ENCODE results near the gene ADCY9.

GRCh38 chr16:4138713-4139112, 22.5 kb upstream of the ADCY9 start:
- TF ChIP-seq POLR2A (IDR thresholded peaks at IDR 0.05; ENCODE audit: low read depth, low read length) = no peak
- no peak for TF ChIP-seq POLR2AphosphoS5 (IDR thresholded peaks at IDR 0.05; ENCODE audit: low read depth, low read length)
- TF ChIP-seq TAF1 (IDR thresholded peaks at IDR 0.05; ENCODE audit: low read depth, low read length) = no peak
- no peak for TF ChIP-seq POU2F2 (IDR thresholded peaks at IDR 0.05; ENCODE audit: low read depth, low read length)

Data from GM12891 (cell line).